GM21786 (cell line): Measurements from ENCODE around the gene SLC38A1.
A peak's percentile ranks its signal among the peaks of the same experiment; 100 is the strongest.
"Not testable (repeated sequence)": the region's sequence is repeated elsewhere in the genome, so short reads cannot be mapped to it uniquely, and the experiment has no call there.

Source experiments
- ATAC-seq: cut with Tn5 transposase; IDR thresholded peaks from one replicate; pipeline ENCODE4 v1.9.1; 2021; ENCODE audit not compliant: unreplicated experiment

The SLC38A1 gene

DNA sequence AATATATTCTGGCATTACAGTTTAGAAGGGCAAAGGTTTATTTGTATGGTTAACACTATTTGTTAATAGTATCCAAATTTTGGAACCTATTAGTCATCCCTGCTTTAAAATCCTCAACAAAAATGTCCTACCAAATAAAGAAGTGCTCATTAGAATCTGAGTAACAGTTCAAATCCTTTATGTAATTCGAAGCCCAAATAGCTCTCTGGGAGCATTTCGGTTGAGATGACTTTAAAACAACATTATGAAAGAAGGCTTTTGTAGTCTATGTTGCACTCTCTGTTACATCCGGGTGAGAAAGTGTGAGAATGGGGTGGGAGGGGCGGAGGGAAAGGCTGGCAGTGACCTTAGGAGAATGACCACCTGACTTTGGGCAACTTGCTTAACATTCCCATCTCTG, 59.7 kb downstream of the SLC38A1 start:
- ATAC-seq: no peak

DNA sequence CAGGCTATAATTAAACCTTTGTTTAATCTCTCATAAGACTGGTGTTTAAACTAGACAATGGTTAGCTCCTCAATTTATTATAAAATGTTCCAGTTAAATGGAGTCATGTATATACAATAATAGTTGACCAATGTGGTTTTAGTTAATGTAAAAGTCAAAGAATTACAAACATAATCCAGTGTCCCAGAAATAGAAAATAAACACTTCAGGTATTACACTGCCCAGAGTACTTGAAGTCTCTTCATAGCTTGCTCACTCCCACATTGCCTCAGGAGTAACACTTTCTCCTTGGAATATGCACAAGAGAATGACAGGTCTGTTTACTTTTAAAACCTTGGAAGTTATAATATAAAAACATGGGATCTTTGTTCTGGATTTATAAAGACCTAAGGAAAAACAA, 60.5 kb downstream of the SLC38A1 start:
- ATAC-seq: no peak

GRCh38 chr12:46207644-46208043, 61.2 kb downstream of the SLC38A1 start:
- ATAC-seq: no peak

DNA sequence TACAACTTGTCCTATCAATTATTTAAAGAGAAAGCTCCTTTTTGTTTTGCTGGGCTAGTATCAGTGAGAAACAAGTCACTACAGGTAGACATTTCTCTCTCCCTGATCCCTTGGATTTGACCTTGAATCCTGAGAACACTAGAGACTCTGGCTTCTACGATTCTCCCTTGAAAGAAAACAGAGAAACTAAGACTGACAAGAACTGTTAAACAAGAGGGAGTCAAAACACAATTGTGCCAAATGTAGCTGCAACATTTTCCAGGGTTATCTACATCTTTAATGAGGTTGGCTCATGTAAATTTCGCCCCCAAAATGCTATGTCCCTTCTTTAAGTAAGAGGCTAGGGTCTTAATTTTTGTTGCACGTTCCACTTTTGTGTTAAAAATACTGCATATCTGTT, 62.4 kb downstream of the SLC38A1 start:
- no peak for ATAC-seq

- no peak for ATAC-seq
Observed at GRCh38 chr12:46205294-46205693, 63.5 kb downstream of the SLC38A1 start.

DNA sequence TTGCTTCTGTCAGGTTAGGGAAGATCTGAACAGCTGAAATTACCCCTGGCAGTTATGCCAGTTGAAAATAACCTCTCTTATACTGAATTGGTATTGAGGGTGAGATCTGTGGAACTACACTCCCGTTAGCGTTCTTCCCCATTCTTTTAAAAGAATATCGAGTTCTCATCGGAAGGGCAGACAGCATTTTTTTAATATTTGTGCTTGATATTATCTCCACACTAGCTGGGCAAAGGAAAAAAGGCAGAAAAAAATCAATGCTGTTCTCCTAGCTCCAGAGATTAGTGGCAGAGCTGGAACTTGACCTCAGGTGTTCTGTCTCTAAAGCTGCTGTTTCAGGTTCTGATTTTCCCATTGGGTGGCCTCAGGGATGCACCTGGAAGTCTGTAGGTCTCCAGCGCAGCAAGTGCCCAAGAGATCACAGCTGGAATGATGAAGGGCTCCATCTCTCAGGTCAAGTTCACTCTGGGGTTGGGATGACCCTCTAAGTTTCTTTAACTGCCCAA, 67.5 kb downstream of the SLC38A1 start:
- no peak for ATAC-seq

DNA sequence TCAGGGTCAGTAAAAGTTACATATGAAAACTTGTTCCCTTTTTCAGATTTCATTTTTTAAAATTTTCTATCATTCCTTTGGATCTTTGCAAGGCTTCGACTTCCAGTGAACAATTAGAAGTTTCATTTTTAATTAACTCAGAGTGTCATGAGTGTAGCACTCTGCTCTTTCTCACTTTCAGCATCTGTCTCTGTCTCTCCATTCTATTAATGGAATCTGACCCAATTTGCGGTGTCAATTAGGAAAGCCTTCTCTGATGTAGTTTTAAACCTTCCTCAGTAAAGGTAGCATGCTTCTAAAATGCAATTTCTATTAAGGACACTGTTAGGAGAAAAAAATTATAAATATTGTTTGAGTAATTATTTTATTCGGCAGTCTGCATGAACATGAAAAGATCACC, 68.3 kb downstream of the SLC38A1 start:
- no peak for ATAC-seq

DNA sequence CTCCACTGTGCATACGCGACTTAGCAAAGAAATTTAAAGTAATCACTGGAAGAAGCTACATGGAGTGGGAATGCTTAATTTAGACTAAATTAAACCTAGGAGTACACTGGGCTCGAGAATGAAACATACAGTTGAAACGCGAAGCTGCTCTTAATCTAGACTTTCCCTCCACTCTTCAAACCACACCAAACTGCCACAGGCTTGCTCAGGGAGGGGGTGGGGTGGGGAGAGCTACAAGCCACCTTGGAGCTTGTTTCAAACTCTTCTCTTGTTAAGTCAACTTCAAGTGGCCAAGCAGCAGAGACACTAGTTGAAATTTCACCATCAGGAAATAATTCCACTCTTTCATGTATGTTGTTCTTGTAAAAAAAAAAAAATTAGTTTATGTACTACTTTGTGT, 69.9 kb downstream of the SLC38A1 start:
- no peak for ATAC-seq

DNA sequence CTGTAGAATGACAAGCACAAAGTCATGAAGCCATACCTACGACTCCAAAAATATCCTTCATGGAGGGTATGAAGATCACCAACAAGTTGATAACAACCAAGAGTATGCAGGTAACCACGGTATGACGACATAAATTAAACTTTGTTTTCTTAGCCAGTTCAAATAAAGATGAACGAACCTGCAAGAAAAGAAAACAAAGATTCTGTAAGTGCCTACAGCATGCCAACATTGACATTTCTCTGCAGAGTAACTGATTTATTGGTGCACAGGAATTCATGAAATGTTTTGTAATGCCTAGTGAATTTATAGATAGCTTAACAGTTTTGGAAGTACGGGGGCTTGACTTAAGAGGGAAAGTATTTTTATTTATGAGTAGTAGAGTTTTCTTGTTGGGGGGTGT, 71.0 kb downstream of the SLC38A1 start:
- ATAC-seq: no peak

- not testable (repeated sequence) for ATAC-seq
Observed at GRCh38 chr12:46190533-46190932, 78.3 kb downstream of the SLC38A1 start.

GRCh38 chr12:46188170-46188569, 80.7 kb downstream of the SLC38A1 start:
- ATAC-seq: no peak

GRCh38 chr12:46187023-46187422, 81.8 kb downstream of the SLC38A1 start:
- no peak for ATAC-seq

DNA sequence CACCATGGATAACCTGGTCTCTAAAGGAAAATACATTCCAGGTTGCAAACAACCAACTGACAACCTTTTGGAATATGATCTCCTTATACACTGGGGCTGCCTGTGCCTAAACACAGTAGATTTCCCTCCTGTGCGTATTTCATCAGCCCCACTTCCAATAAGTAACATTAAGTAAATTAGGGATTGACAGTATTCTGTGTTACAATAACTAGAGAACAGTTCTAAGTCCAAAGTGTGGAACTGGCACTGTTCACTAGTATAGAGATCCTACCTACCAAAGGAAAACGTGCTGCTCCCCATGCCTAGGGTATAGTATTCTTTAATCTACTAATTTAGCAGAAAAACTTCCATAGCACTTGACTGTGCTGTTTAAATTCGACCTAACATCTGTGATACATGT, 82.8 kb downstream of the SLC38A1 start:
- ATAC-seq: no peak

- ATAC-seq: no peak
Observed at GRCh38 chr12:46185686-46186085, 83.2 kb downstream of the SLC38A1 start.

- no peak for ATAC-seq
Observed at GRCh38 chr12:46184798-46185595, 83.8 kb downstream of the SLC38A1 start.

DNA sequence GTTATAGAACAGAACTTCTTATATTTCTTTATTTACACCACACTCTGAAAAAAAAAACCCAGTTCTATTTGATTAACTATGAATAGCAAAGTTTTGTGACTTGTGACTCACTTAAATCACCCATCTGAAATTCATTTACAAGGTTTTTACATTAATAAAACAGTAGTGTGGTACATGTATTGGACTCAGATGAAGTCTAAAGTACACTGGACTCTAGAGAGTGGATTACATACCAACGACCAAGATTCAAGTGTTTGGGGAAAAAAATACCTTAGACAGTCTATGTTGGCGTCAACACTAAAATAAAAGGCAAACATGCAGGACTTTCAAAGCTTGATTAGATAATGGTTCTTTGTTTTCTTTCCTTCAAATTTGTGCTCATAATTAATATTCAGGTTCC, 85.7 kb downstream of the SLC38A1 start:
- no peak for ATAC-seq

- ATAC-seq: no peak
Observed at GRCh38 chr12:46181465-46181864, 87.4 kb downstream of the SLC38A1 start.

GRCh38 chr12:46179693-46180452, 89.0 kb downstream of the SLC38A1 start:
- ATAC-seq: peak; percentile 46

DNA sequence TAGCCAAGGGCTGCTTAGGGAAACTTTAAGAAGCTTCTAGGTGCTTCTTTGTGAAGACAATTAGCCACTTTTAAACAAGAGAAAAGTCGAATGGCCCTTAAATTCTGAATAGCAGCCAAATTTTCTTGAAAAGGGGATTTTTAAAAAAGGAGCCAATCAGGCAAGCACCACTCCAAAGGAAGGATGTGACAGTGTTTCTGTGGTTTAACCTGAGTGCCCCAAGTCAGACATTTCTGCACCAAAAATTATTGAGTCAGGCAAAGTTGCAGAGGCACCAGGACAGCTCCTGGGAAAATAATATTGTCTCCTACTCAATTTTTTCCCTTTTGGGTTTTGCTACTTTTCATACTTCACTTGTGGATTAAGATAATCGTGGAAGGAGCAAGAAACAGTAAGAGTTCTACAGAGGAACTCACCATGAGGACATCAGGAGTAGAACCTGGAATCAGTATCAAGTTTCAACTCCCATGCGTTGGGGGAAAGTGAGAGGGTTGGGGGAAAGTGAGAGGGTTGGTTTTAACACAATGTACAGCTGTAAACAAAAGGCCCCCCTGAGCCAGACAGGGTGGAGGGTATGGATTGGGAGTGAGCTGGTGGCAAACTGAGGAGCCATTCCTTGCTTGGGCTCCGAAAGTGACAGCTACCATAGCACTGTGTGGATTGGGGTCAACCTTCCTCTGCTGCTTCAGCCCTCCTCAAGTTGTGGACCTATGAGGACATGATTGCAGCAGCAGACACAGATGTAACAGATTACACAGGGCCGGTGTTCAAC, 90.8 kb downstream of the SLC38A1 start:
- no peak for ATAC-seq

DNA sequence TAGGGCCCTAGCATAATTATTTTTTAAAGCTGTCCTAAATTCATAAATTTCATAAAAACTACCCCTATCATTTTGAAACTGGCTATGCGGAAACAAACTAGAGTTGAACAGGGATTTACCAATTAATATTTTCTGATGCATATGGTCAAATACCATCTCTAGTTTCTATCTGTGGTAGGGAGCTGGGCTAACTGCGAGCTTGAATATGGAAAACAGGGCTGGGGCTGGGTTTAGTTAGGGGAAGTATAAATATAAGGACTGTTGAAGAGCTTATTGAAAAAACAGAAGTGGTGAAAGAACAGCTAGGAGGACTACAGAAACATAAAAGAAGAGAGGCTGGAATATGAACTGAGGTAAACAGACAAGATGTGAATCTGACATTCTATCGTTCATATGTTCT, 91.8 kb downstream of the SLC38A1 start:
- no peak for ATAC-seq

GRCh38 chr12:46174919-46175318, 93.9 kb downstream of the SLC38A1 start:
- no peak for ATAC-seq
